Posterior vena cava (tissue), 2 donors: ENCODE data around the gene KRTAP9-8. TPM values are rescaled to one million over a fixed set of nuclear protein-coding genes. Genes with fewer than 3 reads are reported as not detected.

Experiments
- total RNA-seq, 2 donors: library from RNA; stranded (reverse); fragmentation: NEBNext Ultra II Directional; extraction: Animal tissue kit (Norgen Biotek cat#: 25700); gene quantifications; one replicate each; pipeline ENCODE4 v1.2.1, GENCODE V29; 2021
- donor health status: DM: yes; HTN: yes; CAD: no.
- donor health status: DM: yes; HTN: yes; CAD: no.

KRTAP9-8 gene
- total RNA-seq, 2 donors from 2014 or later = not detected

Other genes starting within 250 kb of the KRTAP9-8 start
- not detected for gene KRTAP3-3, start 243.8 kb upstream of the KRTAP9-8 start, total RNA-seq
- not detected for gene KRTAP3-2, start 238.1 kb upstream of the KRTAP9-8 start, total RNA-seq
- gene KRTAP3-1, start 228.9 kb upstream of the KRTAP9-8 start, total RNA-seq = not detected
- not detected for gene KRTAP1-5, start 210.8 kb upstream of the KRTAP9-8 start, total RNA-seq
- not detected for gene KRTAP1-4, start 207.8 kb upstream of the KRTAP9-8 start, total RNA-seq
- not detected for gene KRTAP1-3, start 203.1 kb upstream of the KRTAP9-8 start, total RNA-seq
- not detected for gene KRTAP1-1, start 196.5 kb upstream of the KRTAP9-8 start, total RNA-seq
- gene KRTAP2-1, start 190.7 kb upstream of the KRTAP9-8 start, total RNA-seq = not detected
- gene KRTAP2-2, start 182.8 kb upstream of the KRTAP9-8 start, total RNA-seq = not detected
- gene KRTAP2-3, start 177.9 kb upstream of the KRTAP9-8 start, total RNA-seq = not detected
- gene KRTAP2-4, start 172.1 kb upstream of the KRTAP9-8 start, total RNA-seq = not detected
- not detected for gene KRTAP4-7, start 153.8 kb upstream of the KRTAP9-8 start, total RNA-seq
- not detected for gene KRTAP4-8, start 139.9 kb upstream of the KRTAP9-8 start, total RNA-seq
- not detected for gene KRTAP4-16, start 135.8 kb upstream of the KRTAP9-8 start, total RNA-seq
- not detected for gene KRTAP4-9, start 132.6 kb upstream of the KRTAP9-8 start, total RNA-seq
- not detected for gene KRTAP4-11, start 119.6 kb upstream of the KRTAP9-8 start, total RNA-seq
- gene KRTAP4-12, start 113.8 kb upstream of the KRTAP9-8 start, total RNA-seq = not detected
- not detected for gene KRTAP4-6, start 97.5 kb upstream of the KRTAP9-8 start, total RNA-seq
- not detected for gene KRTAP4-5, start 88.2 kb upstream of the KRTAP9-8 start, total RNA-seq
- gene KRTAP4-4, start 77.3 kb upstream of the KRTAP9-8 start, total RNA-seq = not detected
- gene KRTAP4-3, start 69.8 kb upstream of the KRTAP9-8 start, total RNA-seq = not detected
- not detected for gene KRTAP4-2, start 59.8 kb upstream of the KRTAP9-8 start, total RNA-seq
- gene KRTAP4-1, start 53.1 kb upstream of the KRTAP9-8 start, total RNA-seq = not detected
- gene KRTAP9-1, start 48.1 kb upstream of the KRTAP9-8 start, total RNA-seq = not detected
- not detected for gene KRTAP9-2, start 11.4 kb upstream of the KRTAP9-8 start, total RNA-seq
- gene KRTAP9-3, start 5.5 kb upstream of the KRTAP9-8 start, total RNA-seq = not detected
- gene KRTAP9-4, start 11.7 kb downstream of the KRTAP9-8 start, total RNA-seq = not detected
- gene KRTAP9-9, start 17.4 kb downstream of the KRTAP9-8 start, total RNA-seq = not detected
- gene KRTAP9-6, start 27.4 kb downstream of the KRTAP9-8 start, total RNA-seq = not detected
- not detected for gene KRTAP9-7, start 37.7 kb downstream of the KRTAP9-8 start, total RNA-seq
- not detected for gene KRTAP29-1, start 64.9 kb downstream of the KRTAP9-8 start, total RNA-seq
- gene KRTAP16-1, start 71.3 kb downstream of the KRTAP9-8 start, total RNA-seq = not detected
- not detected for gene KRTAP17-1, start 77.7 kb downstream of the KRTAP9-8 start, total RNA-seq
- gene KRT33A, start 112.8 kb downstream of the KRTAP9-8 start, total RNA-seq = not detected
- not detected for gene KRT33B, start 131.8 kb downstream of the KRTAP9-8 start, total RNA-seq
- not detected for gene KRT34, start 144.3 kb downstream of the KRTAP9-8 start, total RNA-seq
- not detected for gene KRT31, start 159.6 kb downstream of the KRTAP9-8 start, total RNA-seq
- not detected for gene KRT37, start 186.6 kb downstream of the KRTAP9-8 start, total RNA-seq
- not detected for gene KRT38, start 203.0 kb downstream of the KRTAP9-8 start, total RNA-seq
- under 1 TPM in 1 of 2 donors, not detected in 1; 0.23 TPM for gene KRT32, start 229.4 kb downstream of the KRTAP9-8 start, total RNA-seq
- not detected for gene KRT35, start 243.2 kb downstream of the KRTAP9-8 start, total RNA-seq